Measurements from ENCODE around the gene PARD3.

DNA sequence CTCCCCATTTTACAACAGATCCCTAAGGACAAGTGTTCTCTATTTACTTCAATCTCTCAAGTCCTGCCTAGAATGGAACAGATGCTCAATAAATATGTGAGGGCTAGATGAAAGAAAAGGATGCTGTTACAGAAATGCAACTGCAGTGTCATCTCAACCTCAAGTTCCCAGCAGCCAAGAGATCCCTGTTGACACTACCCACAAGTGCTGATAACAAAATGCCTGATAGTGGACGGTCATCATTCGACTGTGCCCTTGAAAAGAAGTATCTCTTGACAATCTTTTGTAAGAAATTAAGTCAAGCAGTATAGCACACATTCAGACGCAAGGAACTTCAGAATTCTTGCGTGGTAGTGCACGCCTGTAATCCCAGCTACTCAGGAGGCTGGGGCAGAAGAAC is 133.2 kb downstream of the PARD3 start:
- no peak for TF ChIP-seq EZH2 (IDR thresholded peaks at IDR 0.05)
- TF ChIP-seq, protein P1, sequence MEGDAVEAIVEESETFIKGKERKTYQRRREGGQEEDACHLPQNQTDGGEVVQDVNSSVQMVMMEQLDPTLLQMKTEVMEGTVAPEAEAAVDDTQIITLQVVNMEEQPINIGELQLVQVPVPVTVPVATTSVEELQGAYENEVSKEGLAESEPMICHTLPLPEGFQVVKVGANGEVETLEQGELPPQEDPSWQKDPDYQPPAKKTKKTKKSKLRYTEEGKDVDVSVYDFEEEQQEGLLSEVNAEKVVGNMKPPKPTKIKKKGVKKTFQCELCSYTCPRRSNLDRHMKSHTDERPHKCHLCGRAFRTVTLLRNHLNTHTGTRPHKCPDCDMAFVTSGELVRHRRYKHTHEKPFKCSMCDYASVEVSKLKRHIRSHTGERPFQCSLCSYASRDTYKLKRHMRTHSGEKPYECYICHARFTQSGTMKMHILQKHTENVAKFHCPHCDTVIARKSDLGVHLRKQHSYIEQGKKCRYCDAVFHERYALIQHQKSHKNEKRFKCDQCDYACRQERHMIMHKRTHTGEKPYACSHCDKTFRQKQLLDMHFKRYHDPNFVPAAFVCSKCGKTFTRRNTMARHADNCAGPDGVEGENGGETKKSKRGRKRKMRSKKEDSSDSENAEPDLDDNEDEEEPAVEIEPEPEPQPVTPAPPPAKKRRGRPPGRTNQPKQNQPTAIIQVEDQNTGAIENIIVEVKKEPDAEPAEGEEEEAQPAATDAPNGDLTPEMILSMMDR (IDR thresholded peaks at IDR 0.05), result no peak

All from neural progenitor cell (in vitro differentiated cells).